Measurements from ENCODE around the gene F2. TPM values are rescaled to one million over a fixed set of nuclear protein-coding genes. Genes with fewer than 3 reads are reported as not detected.

F2 gene
- total RNA-seq, 1 donor from 2014 or later, result not detected

- Mint-ChIP-seq H3K4me1 (no peaks in the 10 kb centered on the region), H3K27ac (no peak overlapping the region), H3K9me3 (no peaks in the 10 kb centered on the region), H3K36me3 (ENCODE audit: low read depth) (peaks cover 89% of the 10 kb centered on the region), H3K4me3 (no peak overlapping the region), H3K27me3 (no peaks in the 10 kb centered on the region)
- POLR2A ChIA-PET, result no interaction called here
- CTCF ChIA-PET, result no interaction called here
- ATAC-seq (ENCODE audit: low read depth), result no peak
- TF ChIP-seq, protein P1, sequence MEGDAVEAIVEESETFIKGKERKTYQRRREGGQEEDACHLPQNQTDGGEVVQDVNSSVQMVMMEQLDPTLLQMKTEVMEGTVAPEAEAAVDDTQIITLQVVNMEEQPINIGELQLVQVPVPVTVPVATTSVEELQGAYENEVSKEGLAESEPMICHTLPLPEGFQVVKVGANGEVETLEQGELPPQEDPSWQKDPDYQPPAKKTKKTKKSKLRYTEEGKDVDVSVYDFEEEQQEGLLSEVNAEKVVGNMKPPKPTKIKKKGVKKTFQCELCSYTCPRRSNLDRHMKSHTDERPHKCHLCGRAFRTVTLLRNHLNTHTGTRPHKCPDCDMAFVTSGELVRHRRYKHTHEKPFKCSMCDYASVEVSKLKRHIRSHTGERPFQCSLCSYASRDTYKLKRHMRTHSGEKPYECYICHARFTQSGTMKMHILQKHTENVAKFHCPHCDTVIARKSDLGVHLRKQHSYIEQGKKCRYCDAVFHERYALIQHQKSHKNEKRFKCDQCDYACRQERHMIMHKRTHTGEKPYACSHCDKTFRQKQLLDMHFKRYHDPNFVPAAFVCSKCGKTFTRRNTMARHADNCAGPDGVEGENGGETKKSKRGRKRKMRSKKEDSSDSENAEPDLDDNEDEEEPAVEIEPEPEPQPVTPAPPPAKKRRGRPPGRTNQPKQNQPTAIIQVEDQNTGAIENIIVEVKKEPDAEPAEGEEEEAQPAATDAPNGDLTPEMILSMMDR (IDR thresholded peaks at IDR 0.05), result no peak
- no peak for DNase-seq
- intact Hi-C loops (cut with micrococcal nuclease), result no loop called here
These were observed 28.1 kb downstream of the F2 start for GRCh38 chr11:46747150-46747549.

- TF ChIP-seq, protein P1 (IDR thresholded peaks at IDR 0.05), result no peak
- intact Hi-C loops (cut with micrococcal nuclease), result no loop called here
- Mint-ChIP-seq H3K9me3 (no peaks in the 10 kb centered on the region), H3K27me3 (no peaks in the 10 kb centered on the region), H3K4me3 (no peak overlapping the region), H3K4me1 (no peaks in the 10 kb centered on the region), H3K27ac (no peak overlapping the region), H3K36me3 (ENCODE audit: low read depth) (peaks cover 80% of the 10 kb centered on the region)
- POLR2A ChIA-PET, result no interaction called here
- CTCF ChIA-PET, result no interaction called here
- no peak for ATAC-seq (ENCODE audit: low read depth)
- DNase-seq, result no peak
These were observed 36.9 kb downstream of the F2 start for GRCh38 chr11:46755962-46756361.

DNA sequence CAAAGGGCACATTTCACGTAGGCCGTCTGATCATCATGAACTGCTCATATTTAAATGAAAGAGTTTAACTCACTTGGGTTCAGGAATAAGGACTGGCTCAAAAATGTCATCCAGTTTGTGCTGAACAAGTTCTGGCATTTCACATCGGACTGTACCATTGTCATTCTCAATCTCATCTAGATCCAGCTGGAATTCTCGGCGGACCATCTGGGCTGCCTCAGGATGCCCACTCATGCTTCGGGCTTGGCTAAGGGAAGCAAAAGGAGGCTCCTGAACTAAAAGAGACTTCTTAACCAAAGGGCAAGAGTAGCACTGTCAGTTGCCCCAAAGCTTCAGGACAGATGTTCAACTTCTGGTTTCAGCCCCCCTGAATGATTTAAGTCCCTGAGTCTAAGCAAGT, 40.2 kb downstream of the F2 start:
- H3K27ac Mint-ChIP-seq, result no peak overlapping the region
- no peaks in the 10 kb centered on the region for H3K4me1 Mint-ChIP-seq
- H3K36me3 Mint-ChIP-seq (ENCODE audit: low read depth), result peaks cover 77% of the 10 kb centered on the region
- ChIA-PET CTCF (no interaction called here), POLR2A (no interaction called here)
- ATAC-seq (ENCODE audit: low read depth) (no peak), DNase-seq (no peak)
- H3K27me3 Mint-ChIP-seq, result no peaks in the 10 kb centered on the region
- intact Hi-C loops (cut with micrococcal nuclease), result no loop called here
- H3K9me3 Mint-ChIP-seq, result no peaks in the 10 kb centered on the region
- TF ChIP-seq, protein P1 (IDR thresholded peaks at IDR 0.05), result no peak
- H3K4me3 Mint-ChIP-seq, result no peak overlapping the region

GRCh38 chr11:46760429-46761128, 41.6 kb downstream of the F2 start:
- CTCF ChIA-PET, result no interaction called here
- ATAC-seq (ENCODE audit: low read depth) (no peak), DNase-seq (no peak)
- Mint-ChIP-seq H3K27ac (no peak overlapping the region), H3K27me3 (no peaks in the 10 kb centered on the region), H3K36me3 (ENCODE audit: low read depth) (peaks cover 74% of the 10 kb centered on the region), H3K9me3 (no peaks in the 10 kb centered on the region), H3K4me3 (no peak overlapping the region), H3K4me1 (no peaks in the 10 kb centered on the region)
- POLR2A ChIA-PET, result no interaction called here
- TF ChIP-seq, protein P1 (IDR thresholded peaks at IDR 0.05), result no peak
- intact Hi-C loops (cut with micrococcal nuclease), result no loop called here

GRCh38 chr11:46761807-46762206, 42.8 kb downstream of the F2 start:
- no peaks in the 10 kb centered on the region for H3K27me3 Mint-ChIP-seq
- intact Hi-C loops (cut with micrococcal nuclease), result no loop called here
- H3K4me1 Mint-ChIP-seq, result no peaks in the 10 kb centered on the region
- H3K27ac Mint-ChIP-seq, result no peak overlapping the region
- no peak for DNase-seq
- POLR2A ChIA-PET, result no interaction called here
- TF ChIP-seq, protein P1 (IDR thresholded peaks at IDR 0.05), result no peak
- no peaks in the 10 kb centered on the region for H3K9me3 Mint-ChIP-seq
- H3K4me3 Mint-ChIP-seq, result no peak overlapping the region
- ATAC-seq (ENCODE audit: low read depth), result no peak
- CTCF ChIA-PET, result no interaction called here
- H3K36me3 Mint-ChIP-seq (ENCODE audit: low read depth), result peaks cover 70% of the 10 kb centered on the region
